ENCODE data around the gene STYXL2.

Gene STYXL2

GRCh38 chr1:167094690-167095089 lies 815 bp downstream of the STYXL2 start:
- Histone ChIP-seq H3K27ac (ENCODE audit: low read length) (no peak overlapping the region), H3K36me3 (replicated peaks; ENCODE audit: insufficient read depth, low read length) (no peaks in the 10 kb centered on the region), H3K9me2 (replicated peaks; ENCODE audit: insufficient read depth, low read length) (no peaks in the 10 kb centered on the region), H3F3A (ENCODE audit: insufficient read depth, low read length) (no peaks in the 10 kb centered on the region), H3K79me2 (ENCODE audit: low read length) (no peaks in the 10 kb centered on the region), H3K4me2 (ENCODE audit: low read depth, low read length) (no peak overlapping the region), H3K9me3 (replicated peaks; ENCODE audit: insufficient read depth, low read length) (no peaks in the 10 kb centered on the region), H3K4me1 (ENCODE audit: low read length) (no peaks in the 10 kb centered on the region), H2AFZ (ENCODE audit: low read length) (no peak overlapping the region), H3K4me3 (ENCODE audit: low read length) (no peak overlapping the region), H4K20me1 (ENCODE audit: insufficient read depth, low read length) (no peaks in the 10 kb centered on the region), H3K27me3 (replicated peaks; ENCODE audit: insufficient read depth, low read length) (no peaks in the 10 kb centered on the region), H3K9ac (ENCODE audit: low read length) (no peak overlapping the region)
- TF ChIP-seq, protein P1, sequence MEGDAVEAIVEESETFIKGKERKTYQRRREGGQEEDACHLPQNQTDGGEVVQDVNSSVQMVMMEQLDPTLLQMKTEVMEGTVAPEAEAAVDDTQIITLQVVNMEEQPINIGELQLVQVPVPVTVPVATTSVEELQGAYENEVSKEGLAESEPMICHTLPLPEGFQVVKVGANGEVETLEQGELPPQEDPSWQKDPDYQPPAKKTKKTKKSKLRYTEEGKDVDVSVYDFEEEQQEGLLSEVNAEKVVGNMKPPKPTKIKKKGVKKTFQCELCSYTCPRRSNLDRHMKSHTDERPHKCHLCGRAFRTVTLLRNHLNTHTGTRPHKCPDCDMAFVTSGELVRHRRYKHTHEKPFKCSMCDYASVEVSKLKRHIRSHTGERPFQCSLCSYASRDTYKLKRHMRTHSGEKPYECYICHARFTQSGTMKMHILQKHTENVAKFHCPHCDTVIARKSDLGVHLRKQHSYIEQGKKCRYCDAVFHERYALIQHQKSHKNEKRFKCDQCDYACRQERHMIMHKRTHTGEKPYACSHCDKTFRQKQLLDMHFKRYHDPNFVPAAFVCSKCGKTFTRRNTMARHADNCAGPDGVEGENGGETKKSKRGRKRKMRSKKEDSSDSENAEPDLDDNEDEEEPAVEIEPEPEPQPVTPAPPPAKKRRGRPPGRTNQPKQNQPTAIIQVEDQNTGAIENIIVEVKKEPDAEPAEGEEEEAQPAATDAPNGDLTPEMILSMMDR (IDR thresholded peaks at IDR 0.05; ENCODE audit: low read length) = no peak
- no peak for TF ChIP-seq EZH2 (optimal IDR thresholded peaks at IDR 0.05; ENCODE audit: low read depth, low read length)
- TF ChIP-seq EZH2phosphoT487 (IDR thresholded peaks at IDR 0.05; ENCODE audit: low read length) = no peak
- DNase-seq = no peak

DNA sequence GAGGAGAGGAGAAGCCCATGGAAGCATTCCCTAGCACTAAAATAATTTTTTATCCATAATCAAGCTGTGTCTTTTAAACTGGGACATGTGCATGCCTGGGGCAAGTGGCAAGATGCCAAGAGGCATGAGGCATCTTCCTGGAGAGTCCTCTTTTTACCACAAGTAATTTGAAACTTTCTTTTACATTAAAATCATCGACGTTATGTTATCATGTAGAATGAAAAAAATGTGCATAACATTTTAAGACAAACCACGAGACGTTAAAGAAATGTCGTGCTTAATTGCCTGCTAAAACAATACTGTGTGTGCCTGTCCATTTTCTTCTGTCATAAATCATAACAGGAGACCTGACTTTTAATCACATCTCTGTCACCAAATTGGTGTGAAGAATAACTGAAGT lies 1.5 kb downstream of the STYXL2 start:
- no peaks in the 10 kb centered on the region for H3K9me2 ChIP-seq (replicated peaks; ENCODE audit: insufficient read depth, low read length)
- H3K79me2 ChIP-seq (ENCODE audit: low read length) = no peaks in the 10 kb centered on the region
- no peak overlapping the region for H3K27ac ChIP-seq (ENCODE audit: low read length)
- H3F3A ChIP-seq (ENCODE audit: insufficient read depth, low read length) = no peaks in the 10 kb centered on the region
- no peak overlapping the region for H2AFZ ChIP-seq (ENCODE audit: low read length)
- H4K20me1 ChIP-seq (ENCODE audit: insufficient read depth, low read length) = no peaks in the 10 kb centered on the region
- no peak for DNase-seq
- no peaks in the 10 kb centered on the region for H3K36me3 ChIP-seq (replicated peaks; ENCODE audit: insufficient read depth, low read length)
- H3K9ac ChIP-seq (ENCODE audit: low read length) = no peak overlapping the region
- no peak overlapping the region for H3K4me2 ChIP-seq (ENCODE audit: low read depth, low read length)
- TF ChIP-seq EZH2phosphoT487 (IDR thresholded peaks at IDR 0.05; ENCODE audit: low read length) (no peak), EZH2 (optimal IDR thresholded peaks at IDR 0.05; ENCODE audit: low read depth, low read length) (no peak)
- TF ChIP-seq, protein P1 (IDR thresholded peaks at IDR 0.05; ENCODE audit: low read length) = no peak
- H3K4me1 ChIP-seq (ENCODE audit: low read length) = no peaks in the 10 kb centered on the region
- H3K4me3 ChIP-seq (ENCODE audit: low read length) = no peak overlapping the region
- no peaks in the 10 kb centered on the region for H3K27me3 ChIP-seq (replicated peaks; ENCODE audit: insufficient read depth, low read length)
- no peaks in the 10 kb centered on the region for H3K9me3 ChIP-seq (replicated peaks; ENCODE audit: insufficient read depth, low read length)

- H3F3A ChIP-seq (ENCODE audit: insufficient read depth, low read length) = no peaks in the 10 kb centered on the region
Observed at GRCh38 chr1:167099851-167100250, 6.0 kb downstream of the STYXL2 start.

More at GRCh38 chr1:167099851-167100250, 6.0 kb downstream of the STYXL2 start:
- H3K36me3 ChIP-seq (replicated peaks; ENCODE audit: insufficient read depth, low read length) = no peaks in the 10 kb centered on the region
- no peaks in the 10 kb centered on the region for H3K9me3 ChIP-seq (replicated peaks; ENCODE audit: insufficient read depth, low read length)
- no peak for DNase-seq
- TF ChIP-seq, protein P1 (IDR thresholded peaks at IDR 0.05; ENCODE audit: low read length) = no peak
- TF ChIP-seq EZH2 (optimal IDR thresholded peaks at IDR 0.05; ENCODE audit: low read depth, low read length) = no peak
- TF ChIP-seq EZH2phosphoT487 (IDR thresholded peaks at IDR 0.05; ENCODE audit: low read length) = no peak
- H3K9me2 ChIP-seq (replicated peaks; ENCODE audit: insufficient read depth, low read length) = no peaks in the 10 kb centered on the region
- H2AFZ ChIP-seq (ENCODE audit: low read length) = no peak overlapping the region
- H3K4me3 ChIP-seq (ENCODE audit: low read length) = no peak overlapping the region
- H3K27me3 ChIP-seq (replicated peaks; ENCODE audit: insufficient read depth, low read length) = no peaks in the 10 kb centered on the region
- H3K4me2 ChIP-seq (ENCODE audit: low read depth, low read length) = no peak overlapping the region
- H4K20me1 ChIP-seq (ENCODE audit: insufficient read depth, low read length) = no peaks in the 10 kb centered on the region
- no peak overlapping the region for H3K9ac ChIP-seq (ENCODE audit: low read length)
- no peaks in the 10 kb centered on the region for H3K79me2 ChIP-seq (ENCODE audit: low read length)
- no peaks in the 10 kb centered on the region for H3K4me1 ChIP-seq (ENCODE audit: low read length)
- no peak overlapping the region for H3K27ac ChIP-seq (ENCODE audit: low read length)

All from MM.1S (cell line).